ENCODE results near the gene MSI2.

The MSI2 gene

DNA sequence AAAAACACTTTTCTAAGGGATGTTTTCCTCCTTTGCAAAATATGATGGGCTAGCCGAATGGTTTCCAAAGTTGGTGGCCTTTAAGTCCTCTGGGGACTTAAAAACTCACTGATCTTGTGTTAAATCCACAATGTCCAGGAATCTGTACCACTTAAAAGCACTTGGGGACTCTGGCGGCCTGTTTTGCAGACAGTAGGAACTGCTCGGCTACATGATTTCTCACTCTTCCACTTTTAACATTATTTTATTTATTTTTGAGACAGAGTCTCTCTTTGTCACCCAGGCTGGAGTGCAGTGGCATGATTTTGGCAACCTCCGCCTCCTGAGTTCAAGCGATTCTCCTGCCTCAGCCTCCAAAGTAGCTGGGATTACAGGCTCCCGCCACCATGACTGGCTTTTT, 9.1 kb upstream of the MSI2 start:
- DNase-seq = no peak

DNA sequence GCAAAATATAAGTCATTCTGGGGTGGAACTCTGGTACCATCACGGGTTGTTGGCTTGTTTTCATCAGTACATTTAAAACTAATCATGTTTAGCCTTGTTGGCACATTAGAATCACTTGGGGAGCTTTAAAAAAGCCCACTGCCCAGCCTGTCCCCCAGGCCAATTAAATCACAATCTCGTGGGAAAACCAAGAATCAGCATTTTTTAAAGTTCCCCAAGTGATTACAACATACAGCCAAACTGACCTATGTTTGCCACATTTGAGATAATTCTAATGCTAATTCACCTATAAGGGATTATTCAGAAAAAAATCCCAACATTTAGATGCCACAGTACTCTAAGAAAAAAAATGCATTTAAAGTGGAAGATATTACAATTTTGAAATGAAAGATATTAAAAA, 8.4 kb upstream of the MSI2 start:
- no peak for DNase-seq

DNA sequence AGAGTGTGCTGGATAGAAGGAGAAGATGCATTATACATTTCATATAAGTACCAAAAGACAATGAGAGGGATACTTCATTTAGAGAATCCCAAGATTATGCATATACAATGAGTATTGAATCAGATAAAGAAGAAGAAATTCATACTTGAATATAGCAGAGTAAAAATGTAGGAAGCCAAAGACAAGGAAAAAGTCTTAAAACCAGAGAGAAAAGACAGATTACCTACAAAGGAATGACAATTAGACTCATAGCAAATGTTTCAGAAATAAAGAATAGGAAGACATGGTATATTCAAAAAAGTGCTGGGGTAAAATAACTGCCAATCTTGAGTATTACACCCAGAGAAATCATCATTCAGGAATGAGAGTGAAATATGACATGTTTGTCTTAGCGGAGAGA, 6.8 kb upstream of the MSI2 start:
- DNase-seq = no peak

DNA sequence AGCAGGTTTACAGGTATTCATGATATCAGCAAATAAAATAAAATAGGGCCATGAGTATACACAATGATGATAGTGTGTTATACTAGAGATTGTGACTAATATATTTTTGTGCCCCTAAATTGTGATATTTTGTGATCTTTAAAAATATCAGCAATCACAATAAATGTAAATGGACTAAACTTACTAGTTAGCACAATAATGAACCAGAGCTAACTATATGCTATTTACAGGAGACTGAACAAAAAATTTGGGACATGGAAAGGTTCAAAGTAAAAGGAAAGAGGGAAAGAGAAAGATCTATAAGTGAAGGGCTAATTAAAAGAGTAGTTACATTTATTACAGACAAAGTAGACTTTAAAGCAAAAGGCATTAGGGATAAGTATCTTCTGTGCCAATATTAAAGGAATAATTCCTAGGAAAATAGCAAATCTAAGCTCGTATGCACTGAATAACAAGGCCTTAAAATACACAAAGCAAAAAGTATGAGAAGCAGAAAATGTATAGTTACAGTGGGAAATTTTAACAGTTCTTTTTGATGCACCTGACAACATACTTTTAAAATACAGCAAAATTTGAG, 5.0 kb upstream of the MSI2 start:
- no peak for DNase-seq

DNA sequence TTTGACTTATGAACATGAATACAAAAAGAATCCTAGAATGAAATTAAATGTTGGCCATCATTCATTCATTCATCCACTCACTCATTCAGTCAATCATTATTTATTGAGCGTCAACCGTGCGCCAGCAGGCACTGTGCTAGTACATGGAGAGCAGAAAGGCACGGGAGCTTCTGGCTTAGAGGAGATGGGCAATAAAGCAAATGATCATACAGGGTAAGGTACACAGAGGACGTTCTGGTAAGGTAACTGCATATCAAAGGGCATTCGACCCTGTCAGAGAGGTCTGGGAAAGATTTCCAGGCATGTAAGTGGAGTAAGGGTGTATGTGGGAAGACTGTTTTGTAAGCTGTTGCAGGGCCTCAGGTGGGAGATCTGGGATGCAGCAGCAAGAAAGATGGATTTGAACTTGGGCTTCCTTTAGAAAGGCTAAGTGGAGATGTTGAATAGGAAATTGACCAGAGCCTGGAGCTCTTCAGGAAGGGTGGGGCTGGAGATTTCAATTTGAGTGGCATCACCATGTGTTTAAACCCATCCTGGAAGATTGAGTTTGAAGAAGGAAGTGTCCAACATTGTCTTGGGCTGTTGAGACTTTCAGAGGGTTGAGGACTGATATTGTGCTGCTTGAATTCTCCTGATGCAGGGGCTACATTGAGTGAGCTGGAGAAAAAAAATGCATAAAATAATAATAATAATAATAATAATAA, 2.8 kb upstream of the MSI2 start:
- DNase-seq = no peak

DNA sequence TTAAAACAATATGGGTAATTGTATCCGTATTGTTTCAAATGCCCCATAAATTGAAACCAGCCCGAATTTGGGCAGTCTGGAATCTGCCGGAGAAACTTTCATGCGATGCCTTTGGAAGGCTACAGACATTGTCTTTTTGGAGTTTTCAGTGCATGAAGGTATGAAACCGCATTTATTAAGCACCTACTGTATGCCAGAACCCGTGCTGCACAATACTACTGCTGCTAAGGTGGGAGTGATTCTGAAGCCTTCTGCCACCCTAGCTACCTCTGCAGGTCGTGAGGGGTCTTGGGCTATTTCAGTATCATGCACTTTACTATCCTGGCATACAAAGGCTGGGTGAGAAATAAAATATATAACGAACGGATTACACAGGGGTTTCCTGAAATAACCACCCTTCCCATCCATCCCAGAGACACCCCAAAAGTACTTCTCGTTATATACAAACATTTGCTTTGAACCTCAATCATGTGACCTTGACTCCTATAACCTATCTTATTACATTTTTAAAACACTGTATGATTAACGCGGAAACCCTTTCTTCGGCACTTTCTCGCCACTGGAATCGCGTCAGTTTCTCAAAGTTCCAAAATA, 1.0 kb upstream of the MSI2 start:
- no peak for DNase-seq

DNA sequence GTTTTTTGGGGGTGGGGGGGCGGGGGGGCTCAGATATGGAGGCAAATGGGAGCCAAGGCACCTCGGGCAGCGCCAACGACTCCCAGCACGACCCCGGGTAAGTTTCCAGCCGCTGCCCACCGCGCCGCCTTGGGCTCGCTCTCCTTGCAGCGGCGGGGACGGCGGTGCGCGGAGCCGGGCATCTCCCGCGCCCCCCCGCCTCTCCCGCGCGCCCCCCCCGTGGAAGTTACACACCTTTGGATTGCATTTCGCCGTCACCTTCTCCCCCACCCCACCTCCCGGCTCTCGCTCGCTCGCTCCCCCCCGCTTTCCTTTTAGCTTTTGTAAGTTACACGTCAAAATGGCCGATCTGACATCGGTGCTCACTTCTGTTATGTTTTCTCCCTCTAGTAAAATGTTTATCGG, 387 bp downstream of the MSI2 start:
- DNase-seq = no peak

DNA sequence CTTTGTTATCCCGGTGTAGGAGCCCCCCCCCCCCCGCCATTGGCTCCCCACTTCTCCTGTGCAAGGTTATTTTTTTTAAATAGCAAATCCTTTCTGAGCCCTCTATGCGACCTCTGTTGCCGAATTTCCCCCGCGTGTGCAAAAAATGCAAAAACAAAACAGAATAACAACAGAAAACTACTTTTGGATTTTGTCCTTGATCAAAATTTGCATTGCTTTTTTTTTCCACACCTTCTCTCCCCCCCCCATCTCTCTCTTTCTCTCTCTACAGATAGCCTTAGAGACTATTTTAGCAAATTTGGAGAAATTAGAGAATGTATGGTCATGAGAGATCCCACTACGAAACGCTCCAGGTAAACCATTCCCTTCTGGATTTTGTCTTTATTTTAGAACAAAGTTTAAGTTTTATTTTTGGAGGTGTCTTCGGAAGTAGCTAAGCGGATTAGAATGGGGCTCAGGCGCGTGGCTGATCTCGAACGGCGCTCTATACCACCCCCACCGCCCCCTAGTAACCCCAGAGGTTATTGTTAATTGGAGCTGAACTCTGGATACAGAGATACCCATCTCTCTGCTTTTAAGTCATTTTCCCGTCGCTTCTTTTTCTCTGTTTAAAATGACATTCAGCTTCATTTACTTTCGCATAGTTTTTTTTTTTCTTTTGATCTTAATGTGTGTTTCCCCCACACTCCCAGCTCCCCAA, 1.0 kb downstream of the MSI2 start:
- no peak for DNase-seq

DNA sequence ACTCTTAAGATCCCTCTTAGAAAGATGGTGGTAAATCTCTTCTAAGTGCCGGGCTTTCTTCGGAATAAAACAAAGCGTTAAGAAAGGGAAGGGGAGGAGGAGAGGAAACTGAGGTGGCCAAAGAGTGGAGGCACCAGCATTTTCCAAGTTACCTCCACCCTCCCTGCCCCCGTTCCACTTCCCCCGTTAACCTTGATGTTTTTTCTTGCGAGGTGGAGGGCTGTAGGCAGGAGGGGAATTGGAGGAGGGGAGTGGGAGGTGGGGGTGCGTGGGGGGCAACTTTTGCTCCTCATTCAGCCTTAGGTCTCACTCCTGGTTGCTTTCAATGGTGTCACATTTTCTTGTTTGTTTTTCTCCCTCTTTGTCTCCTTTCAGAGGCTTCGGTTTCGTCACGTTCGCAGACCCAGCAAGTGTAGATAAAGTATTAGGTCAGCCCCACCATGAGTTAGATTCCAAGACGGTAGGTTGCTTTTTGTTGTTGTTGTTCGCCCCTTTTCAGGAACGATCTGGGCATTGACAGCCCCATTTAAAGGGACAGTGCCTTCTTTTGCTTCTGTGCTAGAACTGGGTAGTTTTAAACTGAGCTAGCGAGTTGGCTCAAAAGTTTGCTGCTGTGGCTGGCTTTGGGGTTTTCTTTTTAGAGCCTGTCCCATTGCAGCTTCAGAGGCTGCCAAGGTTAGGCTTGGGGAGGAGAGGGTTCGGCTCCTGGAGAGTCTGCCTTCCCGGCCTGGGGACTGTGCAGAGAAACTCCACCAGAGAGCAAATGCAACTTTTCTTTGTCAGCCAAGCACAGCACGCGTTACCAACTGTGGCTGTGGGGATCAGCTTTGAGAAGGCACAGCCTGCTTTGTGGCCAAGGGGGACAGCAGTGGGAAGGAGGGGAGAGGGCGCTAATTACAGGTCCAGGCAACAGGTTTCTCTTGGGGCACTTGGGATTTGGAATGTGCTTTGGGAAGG, 1.9 kb downstream of the MSI2 start:
- no peak for DNase-seq

DNA sequence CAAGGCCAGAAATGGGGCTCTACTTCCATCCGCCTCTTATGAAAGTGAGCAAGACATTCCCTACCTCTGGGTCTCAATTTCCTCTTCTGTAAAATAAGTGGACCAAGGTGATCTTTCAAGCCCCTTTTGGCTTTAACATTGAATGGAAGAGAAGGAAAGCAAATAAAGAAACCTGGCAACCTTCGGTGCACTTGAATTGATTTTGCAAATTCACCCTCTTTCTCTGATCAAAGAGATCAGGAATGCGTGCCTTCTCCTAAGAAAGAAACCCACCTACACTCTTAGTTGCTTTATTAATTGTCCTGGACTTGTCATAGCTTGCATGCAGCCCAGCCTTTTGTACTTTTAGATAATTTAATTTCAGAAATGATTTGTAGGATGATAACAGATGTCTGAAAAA, 3.0 kb downstream of the MSI2 start:
- DNase-seq = no peak

DNA sequence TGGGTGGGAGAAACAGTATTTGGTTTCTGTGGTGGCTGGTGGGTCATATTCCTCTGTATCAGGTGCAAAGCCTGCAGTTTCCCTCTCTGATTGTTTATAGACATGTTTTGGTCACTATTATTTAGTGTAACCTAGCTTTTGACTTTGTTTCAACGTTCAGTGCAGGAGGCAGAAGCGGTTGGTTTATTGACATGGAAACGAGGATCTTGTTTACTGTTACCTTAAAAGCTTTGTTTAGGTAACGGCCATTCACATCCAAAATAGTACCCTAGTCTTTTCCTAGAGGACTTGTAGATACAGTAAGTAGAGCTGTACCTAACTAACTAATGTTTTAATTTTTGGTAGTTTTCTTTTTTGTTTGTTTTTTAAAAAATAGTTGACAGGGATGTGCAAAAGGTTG, 3.5 kb downstream of the MSI2 start:
- no peak for DNase-seq

DNA sequence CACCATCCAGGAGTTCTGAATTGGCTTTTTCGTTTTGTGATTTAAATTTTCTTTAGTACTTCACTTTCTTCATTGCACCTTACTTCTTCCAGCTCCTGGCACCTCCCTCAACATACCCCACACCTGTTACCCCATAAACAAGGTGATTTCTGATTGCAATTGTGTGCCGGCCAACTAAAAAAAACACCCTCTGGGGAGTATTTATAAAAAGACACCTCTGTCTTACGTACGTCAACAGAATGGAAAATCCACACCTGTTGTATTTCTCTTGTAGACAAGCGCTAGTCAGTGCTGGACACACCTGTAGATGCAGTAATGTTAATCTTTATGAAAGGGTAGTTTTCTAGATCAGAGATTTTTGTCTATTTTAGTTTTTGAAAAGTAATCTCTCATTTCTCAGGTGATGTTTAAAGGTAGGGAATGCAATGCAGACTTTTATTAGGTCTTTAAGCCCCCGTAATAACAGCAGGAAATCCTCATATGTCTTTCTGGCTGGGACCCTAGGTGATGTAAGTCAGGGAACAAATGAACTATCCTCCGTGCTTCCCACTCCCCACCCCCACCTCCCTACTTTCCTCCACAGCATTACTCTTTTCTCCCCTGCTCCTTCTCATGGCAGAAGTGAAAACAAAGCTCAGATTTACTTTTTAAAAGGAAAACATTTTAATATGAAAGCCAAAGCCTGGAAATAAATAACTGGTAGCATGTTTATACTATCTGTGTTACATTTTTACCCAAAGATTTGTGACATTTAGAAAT, 4.2 kb downstream of the MSI2 start:
- no peak for DNase-seq

DNA sequence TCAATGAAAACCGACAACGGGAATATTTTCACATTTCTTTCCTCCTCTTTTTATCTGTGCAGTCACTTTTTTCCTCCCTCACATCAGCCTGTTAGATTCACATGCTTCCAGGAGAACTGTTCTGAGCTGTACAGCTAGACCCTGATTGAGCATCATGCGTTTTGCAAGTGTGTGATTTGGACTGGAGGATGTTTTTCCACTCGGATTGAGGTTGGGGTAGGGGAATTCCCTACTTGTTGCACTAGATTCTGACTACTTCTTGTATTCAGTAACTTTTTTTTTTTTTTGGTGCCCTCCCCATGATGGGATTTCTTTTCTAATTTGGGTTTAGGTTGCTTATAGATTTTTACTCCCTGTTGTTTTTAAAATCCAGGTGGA, 4.8 kb downstream of the MSI2 start:
- no peak for DNase-seq

DNA sequence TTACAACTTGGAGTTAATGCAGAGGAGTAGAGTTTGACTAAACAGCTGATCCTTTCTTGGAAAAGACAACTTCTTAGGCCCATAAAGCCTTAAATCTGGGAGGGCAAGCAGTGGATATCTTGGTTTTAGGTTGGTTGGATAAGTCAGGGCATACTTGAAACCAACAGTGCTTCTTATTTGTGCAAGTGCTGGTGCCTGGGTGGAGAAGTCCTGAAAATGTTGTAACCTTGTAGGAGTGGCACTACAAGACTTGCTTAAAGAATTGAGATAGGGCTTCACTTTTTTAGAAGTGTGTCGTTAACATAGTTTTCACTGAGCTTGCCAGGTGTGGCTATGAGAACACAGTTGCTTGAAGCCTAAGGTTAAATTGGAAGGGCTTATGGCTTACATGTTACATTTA, 6.2 kb downstream of the MSI2 start:
- no peak for DNase-seq

DNA sequence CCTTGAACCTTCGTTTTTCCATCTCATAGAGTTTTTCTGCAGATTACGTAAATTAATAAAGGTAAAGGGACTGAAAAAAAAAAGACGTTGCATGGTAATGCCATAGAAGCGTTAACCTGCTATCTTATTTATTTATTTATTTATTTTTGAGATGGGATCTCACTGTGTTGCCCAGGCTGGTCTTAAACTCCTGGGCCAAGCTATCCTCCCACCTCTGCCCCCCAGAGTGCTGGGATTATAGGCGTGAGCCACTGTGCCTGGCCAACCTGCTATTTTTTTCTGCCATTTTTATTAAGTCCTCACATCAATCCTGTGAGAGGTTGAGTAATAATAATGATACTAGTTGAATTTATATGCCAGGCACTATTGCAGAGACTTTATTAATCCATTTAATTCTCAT, 7.9 kb downstream of the MSI2 start:
- DNase-seq = no peak

DNA sequence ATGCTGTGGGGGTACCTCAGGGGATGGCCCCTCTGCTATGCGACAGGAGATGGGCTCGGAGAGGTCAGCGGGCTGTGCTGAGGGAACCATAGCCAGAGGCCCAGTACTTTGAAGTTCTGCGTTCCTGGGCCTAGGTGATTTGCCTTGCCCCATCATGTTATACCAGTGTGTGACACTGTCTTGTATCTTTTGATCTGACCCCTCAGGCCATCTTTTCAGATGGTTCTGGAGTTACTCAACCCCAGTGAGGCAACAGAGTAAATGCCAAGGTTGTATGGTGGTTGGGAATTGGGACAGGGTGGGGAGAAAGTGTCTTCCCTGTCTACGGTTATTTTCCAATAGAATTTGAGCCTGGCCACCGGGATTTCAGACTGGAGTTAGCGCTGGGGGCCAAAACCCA, 8.5 kb downstream of the MSI2 start:
- no peak for DNase-seq

DNA sequence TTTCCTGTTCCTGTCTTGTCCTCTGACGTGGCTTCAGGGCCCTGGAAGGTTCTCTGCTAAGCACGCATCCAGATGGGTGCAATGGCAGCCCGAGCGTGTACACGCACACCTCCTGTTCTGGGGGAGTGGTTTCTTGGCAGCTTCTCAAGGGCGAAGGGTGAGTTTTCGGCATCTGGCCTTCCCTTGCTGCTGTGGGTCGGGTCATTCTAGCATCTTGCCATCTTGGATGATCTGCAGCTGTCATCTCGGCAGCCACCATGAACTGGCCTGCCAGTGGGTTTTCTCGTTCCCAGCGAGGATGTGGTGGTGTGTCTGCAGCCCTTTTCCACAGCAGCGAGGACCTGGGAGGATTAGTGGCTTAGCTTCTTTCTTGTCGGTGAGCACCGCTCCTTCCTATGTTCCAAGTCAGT, 10.6 kb downstream of the MSI2 start:
- DNase-seq = no peak

DNA sequence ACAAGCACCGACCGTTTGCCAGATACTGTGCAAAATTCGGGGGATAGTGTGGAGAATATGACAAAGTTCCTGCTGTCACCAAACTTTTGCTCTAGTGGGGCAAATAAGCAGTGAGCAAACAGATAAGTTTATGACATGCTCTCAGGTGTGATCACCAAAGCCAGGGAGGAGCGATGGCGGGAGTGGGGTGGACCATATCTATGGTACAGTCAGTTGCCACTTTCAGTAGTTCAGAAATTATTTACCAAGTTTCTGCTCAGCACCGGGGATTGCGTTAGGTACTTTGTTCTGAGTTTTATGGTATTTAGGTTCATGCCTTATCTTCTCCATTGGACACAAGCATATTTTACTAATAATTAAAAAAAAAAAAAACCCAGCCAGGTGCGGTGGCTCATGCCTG, 11.9 kb downstream of the MSI2 start:
- no peak for DNase-seq

DNA sequence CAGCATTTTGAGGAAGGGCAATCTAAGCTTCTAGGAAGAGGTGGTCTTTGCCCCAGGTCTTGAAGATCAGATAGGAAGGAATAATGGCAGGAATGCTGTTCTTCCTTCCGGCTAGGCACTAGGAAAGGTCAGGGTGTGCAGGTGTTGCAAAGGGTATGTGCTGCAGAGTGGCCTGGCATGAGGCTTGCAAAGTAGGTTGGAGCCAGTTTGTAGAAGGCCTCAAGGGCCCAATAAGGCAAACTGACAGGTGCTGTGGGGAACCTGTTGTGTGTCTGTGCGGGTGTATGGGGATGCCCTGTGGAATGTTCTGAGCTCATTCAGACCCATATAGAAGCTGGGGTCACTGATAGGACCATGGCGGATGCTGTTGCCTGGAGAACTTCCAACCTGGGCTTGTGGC, 12.7 kb downstream of the MSI2 start:
- DNase-seq = no peak

DNA sequence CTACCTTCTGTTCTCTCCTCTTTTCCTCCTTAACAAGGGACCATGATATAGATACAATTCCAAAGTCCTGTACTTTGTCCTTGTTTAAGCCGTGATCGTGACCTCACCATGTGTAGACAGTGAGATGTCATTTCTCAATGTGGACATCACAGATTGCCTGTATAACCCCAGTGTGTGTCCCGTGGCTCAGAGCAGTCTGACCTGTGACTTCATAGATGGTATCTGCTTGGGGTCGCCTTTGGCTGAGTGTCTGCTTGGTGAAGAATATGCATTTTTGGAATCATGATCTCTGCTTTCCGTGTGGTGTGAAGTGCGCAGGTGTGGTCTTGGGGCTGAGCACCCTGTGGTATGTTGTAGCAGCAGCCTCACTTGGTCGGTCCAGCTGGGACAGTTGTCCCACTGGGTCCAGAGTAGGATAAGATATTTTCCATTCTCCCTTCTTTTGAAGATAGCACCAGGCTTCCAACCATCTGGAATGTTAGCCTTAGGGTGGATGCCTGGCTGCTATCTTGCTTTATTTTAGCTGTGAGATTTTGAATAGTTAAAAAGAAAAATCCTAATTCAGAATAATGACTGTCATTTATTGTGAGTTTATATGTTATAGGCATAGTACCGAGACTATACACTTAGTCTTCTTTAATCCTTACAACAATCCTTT, 13.4 kb downstream of the MSI2 start:
- no peak for DNase-seq

DNA sequence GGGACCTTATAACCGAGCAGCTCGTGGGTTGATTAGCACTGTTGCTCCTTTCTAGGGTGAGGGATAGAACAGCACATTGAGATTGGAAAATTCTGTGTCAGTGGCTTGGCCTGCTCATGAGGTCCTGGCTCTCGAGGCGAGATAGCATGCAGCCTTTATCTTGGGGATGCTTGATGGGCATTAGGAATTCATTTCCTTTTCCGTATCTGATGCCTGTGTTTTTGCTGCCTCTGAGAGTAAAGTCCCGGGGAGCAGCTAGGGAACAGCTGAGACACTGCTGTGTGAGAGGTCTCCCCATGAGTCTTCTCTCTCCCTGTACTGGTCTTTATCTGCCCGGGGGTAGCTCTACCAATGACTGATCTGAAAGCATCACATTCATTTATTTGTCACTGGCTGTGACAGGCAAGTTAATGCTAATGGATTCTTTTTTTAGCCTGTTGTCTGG, 14.5 kb downstream of the MSI2 start:
- DNase-seq = no peak

DNA sequence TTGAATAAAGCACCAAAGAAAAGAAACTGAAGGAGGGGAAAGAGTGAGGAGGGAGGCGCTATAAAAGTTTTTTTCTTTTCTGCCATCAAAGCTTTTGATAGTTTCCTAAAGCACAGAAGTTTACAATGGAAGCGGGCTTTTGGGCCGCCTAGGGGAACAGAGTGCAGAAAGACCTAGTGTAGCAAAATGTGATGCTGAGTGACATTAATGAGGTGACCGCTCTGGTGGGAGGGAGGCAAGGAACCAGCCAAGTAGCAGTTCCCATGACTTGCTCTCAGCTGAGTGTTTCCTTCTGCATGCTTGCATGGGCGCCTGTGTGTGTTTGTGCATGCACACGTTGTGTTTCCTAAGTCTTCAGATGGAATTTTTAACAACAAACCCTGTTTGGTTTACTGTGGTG, 15.5 kb downstream of the MSI2 start:
- no peak for DNase-seq

Data from inflammatory macrophage treated with lipopolysaccharide for 4 hours (primary cell).